ENCODE data around the gene DSTYK.

- TF ChIP-seq CTCF (IDR thresholded peaks at IDR 0.05) (no peak), POLR2A (IDR thresholded peaks at IDR 0.05) (no peak), EP300 (IDR thresholded peaks at IDR 0.05) (no peak)
Observed at GRCh38 chr1:205241366-205242030, 30.0 kb upstream of the DSTYK start.
